Ovary (tissue), 9 donors: ENCODE results near the gene FAS. TPM values are rescaled to one million over a fixed set of nuclear protein-coding genes. Genes with fewer than 3 reads are reported as not detected.

ENCODE experiments used
- DNase-seq, 5 donors: peaks; one replicate each; pipeline ENCODE4 v3.0.0-alpha.2; 2019 to 2020
- H3K27ac ChIP-seq, 2 donors: fragments of 200-600 bp; one replicate each; pipeline versions ENCODE4 v1.5.1 to v1.8.0; 2019 to 2022
- H3K27me3 ChIP-seq: fragments of 200-600 bp; one replicate; pipeline ENCODE4 v1.8.0; 2022
- H3K36me3 ChIP-seq: fragments of 200-600 bp; sonication (generic); one replicate; pipeline ENCODE4 v1.5.1; 2019
- H3K4me1 ChIP-seq: one replicate; pipeline ENCODE4 v1.8.1; 2013; ENCODE audit warnings: mild to moderate bottlenecking, moderate library complexity; ENCODE audit not compliant: insufficient read depth
- H3K4me3 ChIP-seq: fragments of 200-600 bp; sonication (generic); one replicate; pipeline ENCODE4 v1.5.1; 2017
- H3K9me3 ChIP-seq, 2 donors: fragments of 200-600 bp in 1 of 2; sonication (generic) in 1 of 2; one replicate each; pipeline versions ENCODE4 v1.5.1 to v1.8.1; 2013 to 2019; ENCODE audit warnings: mild to moderate bottlenecking in 1 of 2, moderate library complexity in 1 of 2
- CTCF ChIP-seq, 3 donors: fragments of 450-650 bp in 2 of 3; fragments of 200-600 bp in 1 of 3; IDR thresholded peaks; one replicate each; pipeline versions ENCODE4 v1.5.1 to v1.8.0; 2016 to 2022; ENCODE audit warnings: antibody characterized with exemption in 3 of 3, mild to moderate bottlenecking in 1 of 3
- EP300 ChIP-seq: sonication (generic); formaldehyde crosslinking; IDR thresholded peaks from one replicate; pipeline ENCODE4 v1.6.1; 2017; ENCODE audit warnings: antibody characterized with exemption
- POLR2A ChIP-seq: fragments of 450-650 bp; IDR thresholded peaks from one replicate; pipeline ENCODE4 v1.6.1; 2017; ENCODE audit warnings: antibody characterized with exemption, mild to moderate bottlenecking, moderate library complexity
- WGBS, 3 donors: extraction: QIAGEN DNeasy Blood & Tissue Kit in 1 of 3; methylation state at CpG; one replicate each; pipeline versions ENCODE4 v1.1.5 to v1.1.7; 2013 to 2017; 5-methylcytosine and 5-hydroxymethylcytosine counted together
- intact Hi-C, 4 donors: fragments of 100-400 bp; cut with DNase I; formaldehyde crosslinking; loops; one replicate each; pipeline versions ENCODE4 v1.11.0 to v1.15.1; 2022 to 2023
- polyA plus RNA-seq, 2 donors: library from polyadenylated mRNA; stranded (reverse); fragments of 200-250 nt in 1 of 2; fragments of 350-450 nt in 1 of 2; fragmentation: Illumina TruSeq in 1 of 2; extraction: RNeasy Lipid Tissue Mini Kit (QIAGEN cat#74804) in 1 of 2; gene quantifications; one replicate each; pipeline ENCODE4 v1.2.3, GENCODE V29; 2013 to 2014
- total RNA-seq, 7 donors: library from RNA; depleted of rRNA in 2 of 7; stranded (reverse); fragments of >200 nt in 2 of 7; fragmentation: NEBNext Ultra II Directional in 3 of 7; extraction: Animal tissue kit (Norgen Biotek cat#: 25700) in 3 of 7; gene quantifications; one replicate each; pipeline versions ENCODE4 v1.1.0 to v1.2.4, GENCODE V29; 2016 to 2023
- donor health status: DM: no; HTN: no; CAD: no; lungs with moderate emphysema.
- donor health status: DM: no; HTN: no; CAD: no.
- donor health status: Bipolar disorder and iron deficiency.
- donor health status: DM: yes; HTN: yes; CAD: no.
- donor health status: DM: no; HTN: no; CAD: no.
- donor health status: DM: yes; HTN: yes; CAD: no.

Gene FAS
- total and polyA plus RNA-seq, 9 donors: 33.1 to 75.9 (median 43.5) TPM

DNA sequence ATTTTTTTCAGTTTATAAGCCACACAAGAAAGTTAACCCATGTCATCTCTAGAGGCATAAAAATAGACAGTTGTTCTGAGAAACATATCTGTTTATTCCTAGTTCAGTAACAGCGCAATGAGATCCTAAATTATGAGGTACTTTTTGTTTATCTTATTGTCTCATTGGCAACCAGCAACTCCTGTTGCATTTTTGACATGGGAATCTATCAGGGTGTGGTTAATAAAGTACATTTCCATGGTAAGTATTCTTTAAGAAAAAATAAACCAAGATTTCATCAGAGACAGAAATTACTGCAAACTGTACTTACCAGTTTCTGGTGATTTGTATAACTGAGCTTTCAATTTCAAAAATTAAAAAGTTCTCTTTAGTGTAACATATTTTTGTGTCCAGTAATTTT is 9.0 kb downstream of the FAS start:
- Histone ChIP-seq H3K36me3 (no peaks in the 10 kb centered on the region), H3K4me3 (peak overlapping the region; percentile 13), H3K9me3 (no peaks in the 10 kb centered on the region), H3K27ac (peak overlapping the region; percentile 13 to 99), H3K27me3 (no peaks in the 10 kb centered on the region), H3K4me1 (peaks cover 16% of the 10 kb centered on the region)
- TF ChIP-seq CTCF (IDR thresholded peaks at IDR 0.05): no peak
- TF ChIP-seq POLR2A: peak; percentile 55
- no peak for DNase-seq
- 3 to 14% (median 10%) methylated on average over 1 of the region's 1 CpG for WGBS, 3 donors
- intact Hi-C loops: no loop called here

DNA sequence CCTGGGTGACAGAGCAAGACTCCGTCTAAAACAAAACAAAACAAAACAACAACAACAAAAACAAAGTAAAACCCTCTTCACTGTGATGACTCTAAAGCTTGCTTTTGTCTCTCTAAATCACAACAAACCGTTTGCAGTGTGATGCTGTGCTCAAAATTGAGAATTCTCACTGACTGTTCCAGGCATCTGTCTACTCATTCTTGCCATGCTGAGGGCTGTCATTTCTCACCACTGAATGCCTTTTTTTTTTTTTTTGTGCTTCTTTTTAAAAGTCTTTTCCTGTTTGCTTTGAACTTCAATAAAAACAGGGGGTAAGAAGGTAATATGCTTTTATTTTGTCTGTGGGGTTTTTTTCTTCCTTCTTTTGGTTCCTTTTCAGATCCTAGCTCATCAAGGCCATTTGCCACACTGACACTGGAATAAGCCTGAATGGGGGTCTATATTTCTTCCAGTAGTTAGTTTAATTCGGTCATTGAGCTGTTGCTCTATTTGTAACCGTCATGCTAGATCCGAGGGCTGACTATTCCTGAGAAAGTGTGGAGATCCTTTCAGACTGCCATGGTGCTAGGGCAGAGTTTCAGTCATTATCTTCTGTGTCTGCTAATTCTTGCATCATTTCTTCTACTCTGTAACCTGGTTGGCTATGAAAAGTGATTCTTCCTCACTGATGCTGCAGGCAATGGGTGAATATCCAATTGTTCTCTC is 10.6 kb downstream of the FAS start:
- H3K36me3 ChIP-seq: no peaks in the 10 kb centered on the region
- H3K4me1 ChIP-seq: peaks cover 15% of the 10 kb centered on the region
- 8 to 25% (median 11%) methylated on average over 5 of the region's 5 CpGs for WGBS, 3 donors
- no peak overlapping the region for H3K4me3 ChIP-seq
- H3K27ac ChIP-seq: peak overlapping the region; percentile 57 to 99
- no peaks in the 10 kb centered on the region for H3K27me3 ChIP-seq
- DNase-seq: no peak
- no peaks in the 10 kb centered on the region for H3K9me3 ChIP-seq
- no peak for TF ChIP-seq CTCF (IDR thresholded peaks at IDR 0.05)
- no peak for TF ChIP-seq EP300
- TF ChIP-seq POLR2A: no peak
- intact Hi-C loops: no loop called here

GRCh38 chr10:89001729-89002072 is 11.1 kb downstream of the FAS start:
- intact Hi-C loops: no loop called here
- 5 to 26% (median 5%) methylated on average over 4 of the region's 4 CpGs for WGBS, 3 donors
- Histone ChIP-seq H3K9me3 (no peaks in the 10 kb centered on the region), H3K36me3 (no peaks in the 10 kb centered on the region), H3K27ac (peak overlapping the region in 1 of 2 donors; percentile 99), H3K4me3 (no peak overlapping the region), H3K4me1 (peaks cover 14% of the 10 kb centered on the region), H3K27me3 (no peaks in the 10 kb centered on the region)
- TF ChIP-seq EP300 (no peak), POLR2A (no peak), CTCF (IDR thresholded peaks at IDR 0.05) (no peak)
- DNase-seq: peak in 3 of 5 donors; percentile 30 to 49 (median 36)

GRCh38 chr10:89002226-89002978 is 11.8 kb downstream of the FAS start:
- Histone ChIP-seq H3K9me3 (no peaks in the 10 kb centered on the region), H3K4me1 (peaks cover 12% of the 10 kb centered on the region), H3K27me3 (no peaks in the 10 kb centered on the region), H3K27ac (peak overlapping the region in 1 of 2 donors; percentile 99), H3K36me3 (no peaks in the 10 kb centered on the region), H3K4me3 (no peak overlapping the region)
- DNase-seq: no peak
- 26 to 48% (median 28%) methylated on average over 4 of the region's 4 CpGs for WGBS, 3 donors
- intact Hi-C loops: no loop called here
- TF ChIP-seq POLR2A: no peak
- no peak for TF ChIP-seq CTCF (IDR thresholded peaks at IDR 0.05)
- no peak for TF ChIP-seq EP300
